UCSD-AML1 (cell line): ENCODE results near the gene MMD.
"Not testable (repeated sequence)": the region's sequence is repeated elsewhere in the genome, so short reads cannot be mapped to it uniquely, and the experiment has no call there.

ENCODE experiments used
- DNase-seq: peaks from one replicate; lab custom pipeline; 2025; ENCODE audit not compliant: unreplicated experiment; lab: John Stamatoyannopoulos, UW

The MMD gene

DNA sequence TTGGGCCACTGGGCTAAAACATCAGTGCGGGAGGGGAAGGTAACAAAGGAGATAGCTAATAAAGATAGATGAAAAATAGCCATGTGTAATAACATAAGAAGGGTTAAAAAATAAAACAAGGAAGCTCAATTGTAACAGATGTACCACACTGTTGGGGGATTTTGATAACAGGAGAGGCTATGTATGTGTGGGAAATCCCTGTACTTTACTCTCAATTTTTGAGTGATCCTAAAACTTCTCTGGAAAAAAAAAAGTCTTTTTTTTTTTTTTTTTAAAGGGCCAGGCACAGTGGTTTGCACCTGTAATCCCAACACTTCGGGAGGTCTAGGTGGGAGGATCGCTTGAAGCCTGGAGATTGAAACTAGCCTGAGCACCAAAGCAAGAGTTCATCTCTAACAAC is 1.9 kb upstream of the MMD start:
- DNase-seq, result no peak

DNA sequence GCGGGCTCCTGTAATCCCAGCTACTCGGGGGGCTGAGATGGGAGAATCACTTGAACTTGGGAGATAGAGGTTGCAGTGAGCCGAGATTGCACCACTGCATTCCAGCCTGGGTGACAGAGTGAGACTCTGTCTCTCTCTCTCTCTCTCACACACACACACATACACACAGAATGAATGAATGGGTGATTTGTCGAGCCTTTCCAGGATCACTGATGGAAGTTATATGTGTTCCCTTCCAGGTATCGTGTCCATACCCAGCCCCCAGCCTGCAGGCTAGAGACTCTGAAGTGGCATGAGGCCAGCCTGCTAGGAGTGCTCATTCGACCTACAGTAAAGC is 1.2 kb upstream of the MMD start:
- not testable (repeated sequence) for DNase-seq

GRCh38 chr17:55420776-55421178 is 858 bp downstream of the MMD start:
- peak; percentile 45 for DNase-seq

- DNase-seq, result no peak
Measured at GRCh38 chr17:55420067-55420775, 1.4 kb downstream of the MMD start.

GRCh38 chr17:55418369-55419268 is 3.0 kb downstream of the MMD start:
- DNase-seq, result no peak

DNA sequence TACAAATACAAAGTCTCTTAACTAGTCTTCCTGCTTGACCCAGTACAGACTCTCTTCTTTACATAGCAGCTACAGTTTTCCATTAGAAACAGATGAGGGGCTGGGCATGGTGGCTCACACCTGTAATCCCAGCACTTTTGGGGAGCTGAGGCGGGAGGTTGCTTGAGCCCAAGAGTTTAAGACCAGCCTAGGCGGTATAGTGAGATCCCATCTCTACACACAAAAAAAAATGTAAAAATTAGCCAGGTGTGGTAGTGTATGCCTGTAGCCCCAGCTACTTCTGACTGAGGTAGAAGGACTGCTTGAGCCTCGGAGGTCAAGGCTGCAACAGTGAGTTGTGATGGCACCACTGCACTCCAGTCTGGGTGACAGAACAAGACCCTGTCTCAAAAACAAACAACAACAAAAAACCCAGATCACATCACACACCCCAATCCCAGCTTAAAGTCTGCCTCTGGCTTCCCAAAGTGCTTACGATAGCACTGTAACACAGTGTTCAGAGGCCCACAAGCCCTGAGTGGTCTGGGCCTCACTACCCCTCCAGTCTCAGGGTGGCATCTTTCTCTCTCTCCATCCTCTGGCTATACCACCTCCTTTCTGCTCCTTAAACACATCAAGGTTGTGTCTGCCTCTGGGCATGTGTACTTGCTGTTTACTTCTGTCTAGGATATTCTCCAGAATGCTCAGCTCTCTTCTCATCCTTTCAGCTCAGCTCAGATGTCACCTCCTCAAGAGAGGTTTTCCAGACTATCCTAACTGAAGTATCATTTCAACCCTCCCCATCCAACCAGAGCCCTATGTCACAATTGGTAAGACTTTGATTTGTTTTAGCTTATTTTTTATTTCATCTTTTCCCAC is 4.0 kb downstream of the MMD start:
- no peak for DNase-seq

DNA sequence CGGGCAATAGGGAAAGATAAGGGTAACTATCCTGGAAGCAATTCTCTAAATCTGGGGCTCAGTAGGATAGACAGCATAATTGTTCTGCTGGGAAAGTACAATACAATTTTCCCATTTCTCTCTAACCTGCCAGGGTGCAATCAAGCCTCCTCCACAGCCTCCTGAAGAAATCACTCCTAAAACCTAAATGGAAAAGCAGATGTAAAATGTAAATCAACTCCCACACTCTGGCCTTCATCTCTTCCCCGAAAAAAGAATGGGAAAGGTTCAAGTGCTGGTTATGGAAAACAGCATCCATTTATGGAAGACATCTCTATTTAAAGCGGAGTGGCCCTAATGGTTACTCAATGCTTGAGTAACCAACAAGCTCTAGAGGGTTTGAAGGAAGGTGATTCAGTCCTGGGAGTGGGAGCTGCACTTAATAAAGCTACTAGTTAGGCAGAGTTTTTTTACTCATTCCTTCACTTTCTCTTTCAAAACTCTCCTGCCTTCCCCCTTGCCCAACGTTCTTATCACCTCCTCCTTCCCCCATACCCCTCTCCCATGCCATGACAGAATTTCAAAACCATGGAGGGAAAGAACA is 5.1 kb downstream of the MMD start:
- DNase-seq, result no peak

DNA sequence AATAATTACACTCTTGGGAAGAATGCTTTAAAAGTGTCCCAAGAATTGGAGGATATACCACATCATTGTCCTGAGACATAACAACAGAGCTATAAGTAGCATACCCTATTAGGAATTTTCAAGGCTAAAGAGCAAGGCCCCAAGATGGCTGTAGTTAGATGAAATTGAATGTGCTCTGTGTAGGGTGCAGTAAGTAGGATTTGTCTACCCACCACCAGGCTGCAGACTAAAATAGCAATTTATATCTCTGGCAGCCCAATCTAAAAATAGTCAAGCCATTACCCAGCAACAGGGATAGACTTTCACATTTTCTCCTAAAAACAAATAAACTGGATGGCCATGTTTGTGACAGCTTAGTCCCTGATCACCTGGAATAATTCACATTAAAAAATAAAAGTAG is 5.6 kb downstream of the MMD start:
- DNase-seq, result no peak

DNA sequence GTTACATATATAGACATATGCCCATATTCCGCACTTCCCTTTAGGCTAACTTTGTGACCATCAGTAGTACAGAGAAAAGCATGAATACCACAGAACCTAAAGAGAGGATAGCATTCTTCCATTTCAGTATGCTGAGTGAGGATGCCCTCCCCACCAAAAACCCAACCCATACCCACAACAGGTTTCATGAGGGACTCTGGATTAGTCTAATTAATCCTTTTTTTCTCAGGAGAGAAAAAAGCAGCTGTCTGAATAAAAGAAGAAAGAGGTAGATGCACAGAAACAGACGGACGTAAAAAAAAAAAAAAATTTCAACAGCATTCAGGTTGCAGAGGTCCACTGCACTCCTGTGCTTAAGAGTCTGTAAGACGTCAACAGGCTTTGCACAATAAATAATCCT is 6.7 kb downstream of the MMD start:
- DNase-seq, result no peak

DNA sequence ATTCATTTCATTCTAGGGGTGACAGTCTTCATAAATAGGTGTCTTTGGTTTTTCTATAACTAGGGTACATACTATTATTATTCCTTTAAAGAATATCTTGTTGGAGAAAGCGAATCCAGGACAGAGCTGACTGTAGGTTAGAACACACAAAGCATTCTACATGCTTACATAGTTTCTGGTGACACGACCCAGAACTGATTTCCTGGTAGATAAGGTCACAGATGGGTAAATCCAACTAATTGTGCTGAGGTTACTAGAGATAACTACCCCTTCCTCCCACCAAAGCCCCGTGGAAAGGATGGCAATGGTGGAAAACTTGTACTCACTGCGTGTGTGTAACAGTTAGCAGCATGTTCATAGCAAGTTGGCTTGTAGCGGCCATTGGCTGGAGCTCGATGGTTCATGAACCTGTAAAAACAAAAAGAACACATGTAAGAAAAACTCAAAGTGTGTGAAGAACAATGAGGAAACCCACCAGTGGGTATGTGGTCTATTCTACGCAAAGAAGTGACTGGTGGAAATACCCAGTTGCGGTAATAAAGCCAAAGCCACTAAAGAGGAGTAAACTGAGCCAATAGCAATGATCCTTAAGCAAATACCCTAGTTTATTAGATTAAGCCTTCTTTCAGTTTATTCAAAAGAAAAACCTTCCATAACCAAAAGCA is 7.7 kb downstream of the MMD start:
- no peak for DNase-seq

DNA sequence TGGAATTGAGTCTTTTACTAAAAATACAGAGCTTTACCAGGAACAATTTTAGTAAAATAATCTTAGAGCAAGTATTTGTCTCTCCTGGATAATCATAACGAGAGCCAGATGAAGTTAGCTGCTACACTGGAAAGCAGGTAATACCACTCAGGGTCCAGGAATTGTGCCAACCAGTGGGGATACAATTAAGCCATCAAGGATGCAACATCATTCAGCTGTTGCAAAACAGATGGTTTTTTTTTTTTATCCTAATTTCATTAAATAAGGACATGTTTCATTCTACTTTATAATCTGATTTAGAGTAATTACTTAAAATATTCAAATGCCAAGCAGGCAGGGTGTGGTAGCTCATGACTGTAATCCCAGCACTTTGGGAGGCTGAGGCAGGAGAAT is 10.2 kb downstream of the MMD start:
- no peak for DNase-seq

- DNase-seq, result no peak
Measured at GRCh38 chr17:55410722-55411462, 10.7 kb downstream of the MMD start.

- no peak for DNase-seq
Measured at GRCh38 chr17:55409030-55409800, 12.4 kb downstream of the MMD start.

DNA sequence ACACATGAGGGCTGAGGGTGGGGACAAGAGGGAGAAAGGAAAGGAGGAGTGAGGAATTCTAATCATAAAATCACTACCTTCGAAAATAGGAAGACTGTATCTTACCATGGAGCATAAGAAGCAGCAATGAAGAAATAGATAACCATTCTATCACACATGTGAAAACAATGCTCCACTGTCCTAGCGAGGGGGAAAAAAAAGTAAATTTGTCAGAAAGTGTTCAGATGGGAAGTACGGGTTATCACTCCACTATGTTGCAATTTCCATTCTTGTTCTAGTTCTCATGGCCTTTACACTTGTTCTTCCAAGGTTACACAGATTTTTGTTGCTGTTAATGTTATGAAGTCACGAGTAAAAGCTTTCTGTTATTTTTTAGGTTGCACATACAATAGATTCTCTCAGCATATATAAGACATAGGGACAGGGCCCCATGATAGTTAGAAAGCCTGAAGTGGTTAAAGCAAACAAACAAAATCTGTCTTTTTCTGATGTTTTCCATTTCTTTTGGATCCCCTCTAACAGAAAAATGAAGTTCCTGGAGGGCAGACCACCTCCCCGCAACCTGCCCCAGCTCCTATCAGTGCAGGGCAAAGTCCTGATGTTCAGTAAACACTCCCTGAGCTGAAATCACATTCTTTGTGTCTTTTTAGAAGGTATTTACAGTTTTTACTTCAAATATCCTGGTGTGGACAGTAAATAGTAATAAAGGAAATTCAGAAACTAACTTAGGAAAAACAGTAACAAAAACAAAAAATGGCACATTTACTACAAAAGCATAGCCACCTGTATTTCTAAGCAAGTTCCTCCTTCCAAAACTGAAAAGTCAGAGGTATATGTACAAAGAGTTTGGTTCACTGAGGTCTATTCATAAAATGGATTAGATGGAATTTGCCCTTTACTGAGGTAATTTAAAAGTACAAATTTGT is 13.7 kb downstream of the MMD start:
- no peak for DNase-seq

DNA sequence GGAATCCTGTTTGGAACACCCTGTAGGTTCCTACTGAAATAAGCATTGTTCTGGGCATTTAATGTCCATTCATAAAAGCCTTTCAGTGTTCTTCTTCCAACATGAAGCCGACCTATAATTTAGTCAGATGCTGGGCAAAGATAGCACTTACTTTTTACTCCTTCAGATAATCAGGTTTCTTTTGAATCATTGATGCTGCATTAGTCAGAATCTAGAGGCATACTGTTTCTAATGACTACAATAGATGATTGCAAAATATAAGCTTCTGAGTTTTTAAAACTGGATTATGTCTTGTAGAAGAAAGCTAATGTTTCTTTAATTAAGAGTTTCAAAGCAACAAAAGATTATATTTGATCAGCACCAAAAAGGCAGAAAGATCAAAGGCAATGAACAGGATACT is 16.0 kb downstream of the MMD start:
- no peak for DNase-seq

DNA sequence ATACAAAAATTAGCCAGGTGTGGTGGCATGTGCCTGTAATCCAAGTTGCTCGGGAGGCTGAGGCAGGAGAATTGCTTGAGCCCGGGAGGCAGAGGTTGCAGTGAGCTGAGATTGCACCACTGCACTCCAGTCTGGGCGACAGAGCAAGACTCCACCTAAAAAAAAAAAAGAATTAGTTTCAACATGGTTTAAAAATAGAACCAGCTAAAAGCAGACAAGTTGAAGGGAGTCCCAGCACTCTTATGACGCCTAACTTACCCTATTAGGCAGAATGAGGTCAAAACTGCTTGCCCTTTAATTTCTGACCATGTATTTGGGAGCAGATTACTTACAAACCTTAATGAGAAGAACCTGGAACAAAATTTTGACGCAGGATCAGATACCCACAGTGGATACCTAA is 17.4 kb downstream of the MMD start:
- not testable (repeated sequence) for DNase-seq

- no peak for DNase-seq
Measured at GRCh38 chr17:55402374-55402773, 19.3 kb downstream of the MMD start.

DNA sequence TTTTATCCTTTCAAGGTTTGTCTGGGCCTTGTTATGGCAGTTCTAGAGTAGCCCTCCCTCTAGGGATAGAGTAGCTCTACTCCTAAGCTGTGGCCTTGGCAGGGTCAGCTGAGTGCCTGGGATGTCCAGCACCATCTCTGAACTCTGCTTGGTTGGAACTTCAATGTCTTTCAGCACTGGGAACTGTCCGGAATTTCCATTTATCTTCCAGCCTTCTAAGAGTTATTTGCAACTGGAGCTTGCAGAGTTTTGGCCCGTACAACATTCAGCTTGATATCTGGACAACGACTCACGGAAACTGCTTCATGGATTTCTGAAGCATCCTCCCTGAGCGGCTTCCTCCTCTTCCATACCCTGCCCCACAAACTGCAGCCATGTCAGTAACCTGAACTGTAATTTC is 22.9 kb downstream of the MMD start:
- DNase-seq, result no peak
